ENCODE measurements around the gene SPG7. TPM values are rescaled to one million over a fixed set of nuclear protein-coding genes. Genes with fewer than 3 reads are reported as not detected.

SPG7 gene
- total and polyA plus RNA-seq, 9 of the 15 experiments (the other 6 are each of a cell fraction or from before 2014, with no cell fraction given): 5.8 to 89.1 (median 49.4) TPM

- TF ChIP-seq MAZ (CRISPR knock-in tag; conservative IDR thresholded peaks at IDR 0.05 in 1 of 2, IDR thresholded peaks at IDR 0.05 in 1 of 2) (0 out of 4 replicates have a peak, but pooled peaks of 1 of the 2 experiments have one; percentile 42), SIN3A (IDR thresholded peaks at IDR 0.05; ENCODE audit: borderline replicate concordance in 2 of 2, control insufficient read depth in 1 of 2, low read depth in 2 of 2, low read length in 2 of 2) (peak in 1 of 2 experiments; percentile 35; a peak in 1 of 4 replicates), THAP12 (CRISPR knock-in tag; IDR thresholded peaks at IDR 0.05) (peak; percentile 39; the same call in 1 of the 2 replicates), ZNF263 (CRISPR knock-in tag; IDR thresholded peaks at IDR 0.05; ENCODE audit: borderline replicate concordance) (0 out of 2 replicates have a peak, but pooled peaks have one; percentile 47), C11orf30 (IDR thresholded peaks at IDR 0.05; ENCODE audit: low read depth) (no peak), RBFOX2 (IDR thresholded peaks at IDR 0.05; ENCODE audit: low read depth, low read length) (peak; percentile 43; the same call in 1 of the 2 replicates), E2F5 (CRISPR knock-in tag; IDR thresholded peaks at IDR 0.05) (peak; percentile 62; the same call in 1 of the 2 replicates), SREBF2 (CRISPR knock-in tag; IDR thresholded peaks at IDR 0.05) (0 out of 2 replicates have a peak, but pooled peaks have one; percentile 76), TCF3 (CRISPR knock-in tag; IDR thresholded peaks at IDR 0.05) (0 out of 2 replicates have a peak, but pooled peaks have one; percentile 8), ADNP (tag; IDR thresholded peaks at IDR 0.05) (no peak), ZNF431 (CRISPR knock-in tag; IDR thresholded peaks at IDR 0.05) (no peak), KLF13 (tag; IDR thresholded peaks at IDR 0.05; ENCODE audit: borderline replicate concordance, low read depth) (no peak), ZNF143 (CRISPR knock-in tag; IDR thresholded peaks at IDR 0.05) (0 out of 2 replicates have a peak, but pooled peaks have one; percentile 28)
These were observed 56.5 kb downstream of the SPG7 start (continued) for GRCh38 chr16:89564476-89565255.
